ENCODE data around the gene SLC6A3.

Gene SLC6A3

DNA sequence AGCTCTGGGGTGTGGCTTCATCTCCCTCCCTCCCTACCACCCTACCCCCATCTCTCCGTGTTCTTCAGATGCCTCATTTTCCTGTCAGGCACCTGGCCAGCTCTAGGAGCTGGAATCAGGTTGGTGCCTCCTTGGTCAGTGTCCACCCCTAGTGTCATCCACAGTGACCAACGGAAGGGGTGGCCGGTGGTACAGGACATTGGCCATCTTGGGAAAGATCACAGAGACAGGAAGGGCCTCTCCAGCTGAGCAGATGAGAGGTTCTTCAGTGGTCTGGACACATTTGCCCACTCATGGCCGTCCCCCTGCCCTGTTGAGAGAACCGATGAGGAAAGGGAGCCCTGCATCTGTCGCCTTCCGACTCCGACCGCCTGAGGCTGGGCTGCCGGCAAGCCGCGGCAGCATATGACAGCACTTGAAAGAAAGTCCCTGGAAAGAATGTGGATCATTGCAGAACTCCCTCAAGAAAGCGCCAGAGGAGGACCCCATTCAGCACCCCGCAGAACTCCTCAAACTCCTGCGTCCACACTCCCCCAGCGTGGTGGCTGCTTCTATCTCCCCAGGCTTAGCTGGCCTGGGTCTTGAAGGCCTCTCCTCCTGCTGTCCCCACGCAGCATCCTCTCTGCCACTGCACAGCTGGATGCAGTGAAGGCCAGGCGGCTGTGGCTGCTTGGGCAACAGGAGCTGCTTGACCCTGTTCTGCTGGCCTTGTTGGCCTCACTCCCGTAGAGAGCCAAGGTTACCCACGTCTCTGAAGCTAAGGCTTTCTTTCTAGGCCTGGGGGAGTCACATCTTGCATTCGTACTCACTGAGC lies 98.4 kb downstream of the SLC6A3 start:
- DNase-seq (ENCODE audit: low read depth), result no peak
- TF ChIP-seq CTCF (IDR thresholded peaks at IDR 0.05; ENCODE audit: control insufficient read depth, insufficient read depth, low read depth, low read length, missing control alignments), result no peak
- H3K4me3 ChIP-seq (ENCODE audit: control insufficient read depth, low read depth, low read length), result no peak overlapping the region

GRCh38 chr5:1345876-1346626 lies 99.2 kb downstream of the SLC6A3 start:
- no peak for DNase-seq (ENCODE audit: low read depth)
- peak overlapping the region; percentile 96 for H3K4me3 ChIP-seq (ENCODE audit: control insufficient read depth, low read depth, low read length)
- TF ChIP-seq CTCF (IDR thresholded peaks at IDR 0.05; ENCODE audit: control insufficient read depth, insufficient read depth, low read depth, low read length, missing control alignments), result no peak

GRCh38 chr5:1344975-1345838 lies 100.0 kb downstream of the SLC6A3 start, which contains the start of gene CLPTM1L:
CLPTM1L (minus strand) TSS chr5:1345099; CDS start chr5:1344841, 258 bp downstream.
- no peak for TF ChIP-seq CTCF (IDR thresholded peaks at IDR 0.05; ENCODE audit: control insufficient read depth, insufficient read depth, low read depth, low read length, missing control alignments)
- peak within 1 kb of the TSS; percentile 96 for H3K4me3 ChIP-seq (ENCODE audit: control insufficient read depth, low read depth, low read length)
- DNase-seq (ENCODE audit: low read depth), result peak; percentile 33

GRCh38 chr5:1343931-1344901 lies 101.0 kb downstream of the SLC6A3 start:
- peak overlapping the region; percentile 64 for H3K4me3 ChIP-seq (ENCODE audit: control insufficient read depth, low read depth, low read length)
- TF ChIP-seq CTCF (IDR thresholded peaks at IDR 0.05; ENCODE audit: control insufficient read depth, insufficient read depth, low read depth, low read length, missing control alignments), result no peak
- no peak for DNase-seq (ENCODE audit: low read depth)

GRCh38 chr5:1343315-1343751 lies 101.9 kb downstream of the SLC6A3 start:
- no peak overlapping the region; the same call in 1 of the 2 replicates for H3K4me3 ChIP-seq (ENCODE audit: control insufficient read depth, low read depth, low read length)
- TF ChIP-seq CTCF (IDR thresholded peaks at IDR 0.05; ENCODE audit: control insufficient read depth, insufficient read depth, low read depth, low read length, missing control alignments), result no peak
- no peak for DNase-seq (ENCODE audit: low read depth)

Data from AG09309 (cell line).